Measurements from ENCODE around the gene RHOBTB1. TPM values are rescaled to one million over a fixed set of nuclear protein-coding genes. Genes with fewer than 3 reads are reported as not detected.

RHOBTB1 gene
- total RNA-seq, 1 experiment from 2014 or later, result 2.5 TPM

GRCh38 chr10:60898321-60898720 lies 45.7 kb downstream of the RHOBTB1 start:
- H3T11ph ChIP-seq (ENCODE audit: low read length), result no peak overlapping the region
- no peak overlapping the region for H4K91ac ChIP-seq (ENCODE audit: insufficient read length, low read depth, low read length)
- H2BK120ac ChIP-seq (ENCODE audit: low read depth, low read length, poor library complexity, severe bottlenecking), result no peak overlapping the region
- H2BK20ac ChIP-seq (ENCODE audit: low read depth, low read length, poor library complexity, severe bottlenecking), result no peak overlapping the region
- H3K4ac ChIP-seq (ENCODE audit: low read depth, low read length), result no peak overlapping the region
- no peak overlapping the region for H3K27ac ChIP-seq (ENCODE audit: insufficient read length, low read depth, low read length)
- Mint-ChIP-seq H3K4me3 (no peak overlapping the region), H3K36me3 (ENCODE audit: insufficient read depth in 1 of 3, low read depth in 3 of 3) (no peaks in the 10 kb centered on the region), H3K27me3 (ENCODE audit: low read depth) (no peaks in the 10 kb centered on the region), H3K9me3 (no peaks in the 10 kb centered on the region), H3K4me1 (peaks cover 2 to 5% of the 10 kb centered on the region in 2 experiments; a peak in 1 of 4 replicates), H3K27ac (no peak overlapping the region; a peak in 1 of 7 replicates)
- no peak overlapping the region for H2BK15ac ChIP-seq (ENCODE audit: low read depth, low read length)
- no peak overlapping the region for H4K8ac ChIP-seq (replicated peaks; ENCODE audit: insufficient read length, low read depth, low read length)
- no peaks in the 10 kb centered on the region for H4K20me1 ChIP-seq (ENCODE audit: control insufficient read depth, insufficient read depth, insufficient read length)
- TF ChIP-seq CTCF (conservative IDR thresholded peaks at IDR 0.05), result no peak
- no peaks in the 10 kb centered on the region for H3K4me1 ChIP-seq (ENCODE audit: insufficient read depth, low read length)
- no peak overlapping the region for H4K5ac ChIP-seq (ENCODE audit: insufficient read length, low read depth, low read length)
- H3K27me3 ChIP-seq (ENCODE audit: insufficient read depth, low read length), result no peaks in the 10 kb centered on the region
- no peak overlapping the region for H3K4me2 ChIP-seq (ENCODE audit: insufficient read depth, insufficient read length, low read length)
- no CpG with 5 or more reads among the region's 5 CpGs for WGBS (ENCODE audit: extremely low coverage, insufficient read length, low lambda C conversion rate)
- H3K14ac ChIP-seq (ENCODE audit: insufficient read depth, low read length), result no peak overlapping the region
- no peaks in the 10 kb centered on the region for H3K23me2 ChIP-seq (ENCODE audit: insufficient read length, low read depth, low read length, poor library complexity, severe bottlenecking)
- no peak overlapping the region for H2BK5ac ChIP-seq (ENCODE audit: insufficient read length, low read length)
- no peak overlapping the region for H3K18ac ChIP-seq (ENCODE audit: insufficient read length, low read depth, low read length)
- no peak overlapping the region for H3K23ac ChIP-seq (ENCODE audit: insufficient read length, low read depth, low read length)
- H2AFZ ChIP-seq (ENCODE audit: low read length), result no peak overlapping the region
- no peaks in the 10 kb centered on the region for H3K9me3 ChIP-seq (ENCODE audit: control insufficient read depth, low read depth, low read length)
- no peak overlapping the region for H2AK5ac ChIP-seq (ENCODE audit: insufficient read length, low read length)
- DNase-seq, result no peak
- no peak overlapping the region for H3K9ac ChIP-seq (ENCODE audit: extremely low read depth, insufficient read length, low read length)
- no peaks in the 10 kb centered on the region for H3K79me1 ChIP-seq (ENCODE audit: insufficient read depth, low read depth, low read length, poor library complexity, severe bottlenecking)
- H2BK12ac ChIP-seq (ENCODE audit: insufficient read length, low read depth, low read length), result no peak overlapping the region
- H3K56ac ChIP-seq (ENCODE audit: insufficient read length, low read depth, low read length), result no peak overlapping the region
- H3K79me2 ChIP-seq (ENCODE audit: insufficient read depth, low read length), result no peaks in the 10 kb centered on the region

Measured in H9 (cell line).